IMR-90 (cell line): ENCODE measurements around the gene THRAP3. TPM values are rescaled to one million over a fixed set of nuclear protein-coding genes. Genes with fewer than 3 reads are reported as not detected.

Experiments used
- ATAC-seq: fragments of 200-7000 bp; cut with Tn5 transposase; 2 replicates; pipeline ENCODE4 v1.9.1; 2020; ENCODE audit warnings: low read depth, mild to moderate bottlenecking, moderate library complexity
- BruUV-seq: library from RNA; stranded (reverse); fragments of 400-500 nt; replicated peaks from 2 replicates; lab custom pipeline; 2021; lab: Mats Ljungman, UMichigan
- CTCF ChIA-PET: fragments of 300-600 bp; formaldehyde crosslinking; extraction: SDS; loops from one replicate; lab custom pipeline; 2021; ENCODE audit warnings: antibody characterized with exemption; lab: Yijun Ruan, JAX
- POLR2A ChIA-PET: fragments of 300-600 bp; sonication (Branson Sonifier 250); formaldehyde crosslinking; loops from one replicate; lab custom pipeline; 2022; ENCODE audit warnings: antibody characterized with exemption; ENCODE audit not compliant: unreplicated experiment; lab: Charles Lee
- DNase-seq: peaks from one replicate; pipeline ENCODE4 v3.0.0; 2013
- H2AFZ ChIP-seq: replicated peaks from 2 replicates; pipeline ENCODE3; 2013; ENCODE audit warnings: low read length, mild to moderate bottlenecking; ENCODE audit not compliant: poor library complexity
- H2AK5ac ChIP-seq: 2 replicates; pipeline ENCODE4 v1.6.1; 2013; ENCODE audit warnings: low read depth, low read length, inconsistent platforms
- H2AK9ac ChIP-seq: replicated peaks from 2 replicates; pipeline ENCODE3; 2013; ENCODE audit warnings: mild to moderate bottlenecking, low read depth, low read length, moderate library complexity; ENCODE audit not compliant: poor library complexity
- H2BK120ac ChIP-seq: 2 replicates; pipeline ENCODE4 v1.6.1; 2013; ENCODE audit warnings: low read depth, low read length, inconsistent platforms
- H2BK15ac ChIP-seq: 3 replicates; pipeline ENCODE4 v1.6.1; 2013; ENCODE audit warnings: low read depth, low read length, inconsistent platforms
- H2BK20ac ChIP-seq: 2 replicates; pipeline ENCODE4 v1.6.1; 2013; ENCODE audit warnings: low read depth, mild to moderate bottlenecking, inconsistent platforms, low read length, moderate library complexity
- H2BK5ac ChIP-seq: 2 replicates; pipeline ENCODE4 v1.6.1; 2013; ENCODE audit warnings: mild to moderate bottlenecking, low read depth, low read length, inconsistent platforms; ENCODE audit not compliant: poor library complexity, severe bottlenecking
- H3K14ac ChIP-seq: replicated peaks from 2 replicates; pipeline ENCODE4 v1.6.1; 2013; ENCODE audit warnings: low read depth, low read length, inconsistent platforms
- H3K18ac ChIP-seq: 2 replicates; pipeline ENCODE4 v1.6.1; 2013; ENCODE audit warnings: low read depth, low read length, control low read depth
- H3K23ac ChIP-seq: 2 replicates; pipeline ENCODE4 v1.6.1; 2013; ENCODE audit warnings: low read depth, low read length, inconsistent platforms
- H3K27ac ChIP-seq: 2 replicates; pipeline ENCODE4 v1.5.1; 2013; ENCODE audit warnings: mild to moderate bottlenecking, control low read depth, low read length; ENCODE audit not compliant: insufficient read depth
- H3K27me3 ChIP-seq: 2 replicates; pipeline ENCODE4 v1.6.1; 2013; ENCODE audit warnings: low read length; ENCODE audit not compliant: control insufficient read depth, insufficient read depth
- H3K36me3 ChIP-seq: 2 replicates; pipeline ENCODE4 v1.6.1; 2013; ENCODE audit warnings: low read length, mixed read lengths; ENCODE audit not compliant: control insufficient read depth, insufficient read depth
- H3K4ac ChIP-seq: 2 replicates; pipeline ENCODE4 v1.6.1; 2013; ENCODE audit warnings: low read depth, low read length, inconsistent platforms
- H3K4me1 ChIP-seq: 2 replicates; pipeline ENCODE4 v1.6.1; 2013; ENCODE audit warnings: low read length, mixed read lengths; ENCODE audit not compliant: control insufficient read depth, insufficient read depth
- H3K4me2 ChIP-seq: 2 replicates; pipeline ENCODE4 v1.6.1; 2013; ENCODE audit warnings: low read depth, mild to moderate bottlenecking, control low read depth, low read length, moderate library complexity
- H3K4me3 ChIP-seq: 2 replicates; pipeline ENCODE4 v1.5.1; 2013; ENCODE audit warnings: low read depth, mild to moderate bottlenecking, control low read depth, low read length, moderate library complexity; ENCODE audit not compliant: insufficient read depth
- H3K56ac ChIP-seq: 2 replicates; pipeline ENCODE4 v1.6.1; 2013; ENCODE audit warnings: low read length, inconsistent platforms; ENCODE audit not compliant: insufficient read depth; ENCODE audit errors: extremely low read depth
- H3K79me1 ChIP-seq, 2 experiments: 2 replicates each; pipeline ENCODE4 v1.6.1; 2013; ENCODE audit warnings: low read length in 2 of 2, inconsistent platforms in 1 of 2, low read depth in 1 of 2
- H3K9ac ChIP-seq: 2 replicates; pipeline ENCODE4 v1.6.1; 2013; ENCODE audit warnings: low read depth, low read length, control low read depth
- H3K9me1 ChIP-seq: 2 replicates; pipeline ENCODE4 v1.6.1; 2013; ENCODE audit warnings: low read length, inconsistent platforms; ENCODE audit not compliant: insufficient read depth
- H3K9me3 ChIP-seq: 2 replicates; pipeline ENCODE4 v1.6.1; 2013; ENCODE audit warnings: low read length; ENCODE audit not compliant: control insufficient read depth, insufficient read depth
- H4K20me1 ChIP-seq: 2 replicates; pipeline ENCODE4 v1.6.1; 2013; ENCODE audit warnings: low read length, inconsistent platforms; ENCODE audit not compliant: insufficient read depth
- H4K5ac ChIP-seq: 2 replicates; pipeline ENCODE4 v1.6.1; 2013; ENCODE audit warnings: mild to moderate bottlenecking, low read depth, low read length, control low read depth
- H4K8ac ChIP-seq, 2 experiments: 2 replicates each; pipeline ENCODE4 v1.6.1; 2013; ENCODE audit warnings: low read depth in 2 of 2, low read length in 2 of 2, control low read depth in 1 of 2, inconsistent platforms in 1 of 2
- H4K91ac ChIP-seq: 2 replicates; pipeline ENCODE4 v1.6.1; 2013; ENCODE audit warnings: low read depth, low read length, inconsistent platforms; ENCODE audit not compliant: insufficient read depth
- CHD1 ChIP-seq: IDR thresholded peaks from 2 replicates; pipeline ENCODE4 v1.6.1; 2012; ENCODE audit warnings: low read depth, low read length, improper control_type of control experiment
- FOS ChIP-seq: fragments of 150-350 bp; IDR thresholded peaks from 2 replicates; pipeline ENCODE4 v1.6.1; 2016; ENCODE audit warnings: low read depth, low read length
- MAFK ChIP-seq: IDR thresholded peaks from 2 replicates; pipeline ENCODE4 v1.6.1; 2012; ENCODE audit warnings: low read depth, low read length, improper control_type of control experiment
- RCOR1 ChIP-seq: IDR thresholded peaks from 2 replicates; pipeline ENCODE4 v1.6.1; 2012; ENCODE audit warnings: mild to moderate bottlenecking, low read length, improper control_type of control experiment; ENCODE audit not compliant: insufficient replicate concordance
- SMC3 ChIP-seq: fragments of 150-350 bp; IDR thresholded peaks from 2 replicates; pipeline ENCODE4 v1.6.1; 2016; ENCODE audit warnings: low read depth, mild to moderate bottlenecking, antibody characterized with exemption, low read length, moderate library complexity
- WGBS, 2 experiments: methylation state at CpG; one replicate each; pipeline versions ENCODE4 v1.1.5 to v1.1.7; 2013; ENCODE audit warnings: missing lambda C conversion rate in 2 of 2; ENCODE audit not compliant: insufficient read length in 1 of 2; ENCODE audit errors: extremely low coverage in 2 of 2; 5-methylcytosine and 5-hydroxymethylcytosine counted together
- dilution Hi-C: fragments of 300-500 bp; cut with HindIII; formaldehyde crosslinking; loops from one replicate; pipeline ENCODE4 v1.14.3; 2018; ENCODE audit warnings: low sequenced_read_pairs; ENCODE audit not compliant: unreplicated experiment
- in situ Hi-C: fragments of 300-500 bp; cut with MboI; formaldehyde crosslinking; loops from 3 replicates; pipeline ENCODE4 v1.14.3; 2019; ENCODE audit warnings: low sequenced_read_pairs, inconsistent platforms, mixed read lengths
- intact Hi-C: fragments of 100-400 bp; cut with micrococcal nuclease; formaldehyde crosslinking; loops from 2 replicates; pipeline ENCODE4 v1.10.0; 2022
- polyA plus RNA-seq, 3 experiments: library from polyadenylated mRNA; depleted of rRNA; stranded (reverse); fragments of >200 nt; gene quantifications; 2 replicates each; pipeline ENCODE4 v1.2.3, GENCODE V29; 2012; ENCODE audit warnings: low replicate concordance in 1 of 3
- total RNA-seq: library from RNA; depleted of rRNA; stranded (reverse); fragments of >200 nt; gene quantifications from 2 replicates; pipeline ENCODE4 v1.2.3, GENCODE V29; 2012
- TF ChIP-seq, protein P1 (sequence below): fragments of 150-350 bp; IDR thresholded peaks from 2 replicates; pipeline ENCODE4 v1.6.1; 2017; ENCODE audit warnings: mild to moderate bottlenecking, antibody characterized with exemption, low read length, low read depth

The THRAP3 gene
- total and polyA plus RNA-seq, 2 of the 4 experiments (the other 2 are of a cell fraction) = 60.6 to 66.5 TPM

DNA sequence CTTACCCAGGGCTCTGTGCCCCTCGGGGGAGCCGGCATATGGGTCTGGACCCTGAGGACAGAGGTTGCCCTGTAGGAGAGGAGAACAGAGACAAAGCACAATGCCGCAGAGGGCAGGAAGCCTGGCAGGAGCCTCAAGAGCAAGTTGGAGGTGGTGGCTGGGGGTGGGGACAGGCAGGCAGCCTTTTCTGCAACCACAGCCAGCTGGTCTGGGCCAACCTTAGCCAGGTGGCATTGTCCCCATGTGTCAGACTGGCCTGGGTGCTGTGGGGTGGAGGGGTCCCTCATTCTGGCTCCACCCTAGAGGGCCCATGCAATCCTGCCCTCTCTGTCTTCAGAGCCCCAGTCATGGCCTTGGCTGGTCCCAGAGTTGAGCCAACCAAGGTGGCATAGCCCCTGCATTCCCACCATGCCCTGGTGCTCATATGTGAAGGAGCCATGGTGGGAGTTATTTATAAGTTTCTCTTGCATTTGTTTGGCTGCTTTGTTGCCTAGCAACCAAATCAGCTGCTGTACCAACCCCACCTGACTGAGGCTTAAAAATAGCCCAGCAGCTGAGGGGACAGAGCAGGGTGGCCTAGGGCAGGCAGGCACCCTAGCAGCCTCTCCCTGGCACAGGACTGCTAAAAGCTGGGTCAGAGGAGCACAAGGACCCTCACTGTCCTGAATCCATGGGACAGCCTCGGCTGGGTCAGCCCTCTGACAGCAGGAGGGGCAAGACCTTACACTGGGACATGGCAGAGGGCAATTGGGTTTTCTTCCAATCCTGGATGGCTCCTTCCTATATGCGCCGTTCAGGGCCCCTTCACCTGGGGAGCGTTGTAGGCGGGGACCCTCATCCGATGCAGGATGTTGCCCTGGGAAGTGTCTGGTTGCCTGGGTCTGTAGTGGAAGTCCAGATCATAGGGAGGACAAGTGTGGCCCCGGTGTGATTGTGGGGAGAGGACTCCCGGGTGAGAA lies 48.8 kb upstream of the THRAP3 start:
- dilution Hi-C loops (no loop called here), intact Hi-C loops (no loop called here), in situ Hi-C loops (no loop called here)
- Histone ChIP-seq H4K5ac (no peak overlapping the region), H3K9me1 (peaks cover 5% of the 10 kb centered on the region), H2AK5ac (no peak overlapping the region), H3K79me1 (peaks cover 52 to 75% of the 10 kb centered on the region in 2 experiments), H4K20me1 (peaks cover 71% of the 10 kb centered on the region), H2BK5ac (no peak overlapping the region), H3K14ac (no peak overlapping the region), H3K4ac (no peak overlapping the region), H3K27ac (no peak overlapping the region), H3K18ac (no peak overlapping the region), H2BK120ac (no peak overlapping the region), H2BK20ac (no peak overlapping the region), H4K91ac (no peak overlapping the region), H3K4me3 (no peak overlapping the region), H3K56ac (no peak overlapping the region), H3K9ac (no peak overlapping the region), H3K4me1 (peaks cover 6% of the 10 kb centered on the region), H2AK9ac (peak overlapping the region; percentile 57), H3K9me3 (no peaks in the 10 kb centered on the region), H3K27me3 (no peaks in the 10 kb centered on the region), H3K23ac (no peak overlapping the region), H3K36me3 (peaks cover 90% of the 10 kb centered on the region), H4K8ac (no peak overlapping the region), H3K4me2 (no peak overlapping the region), H2BK15ac (no peak overlapping the region), H2AFZ (no peak overlapping the region)
- POLR2A ChIA-PET = no interaction called here
- TF ChIP-seq, protein P1, sequence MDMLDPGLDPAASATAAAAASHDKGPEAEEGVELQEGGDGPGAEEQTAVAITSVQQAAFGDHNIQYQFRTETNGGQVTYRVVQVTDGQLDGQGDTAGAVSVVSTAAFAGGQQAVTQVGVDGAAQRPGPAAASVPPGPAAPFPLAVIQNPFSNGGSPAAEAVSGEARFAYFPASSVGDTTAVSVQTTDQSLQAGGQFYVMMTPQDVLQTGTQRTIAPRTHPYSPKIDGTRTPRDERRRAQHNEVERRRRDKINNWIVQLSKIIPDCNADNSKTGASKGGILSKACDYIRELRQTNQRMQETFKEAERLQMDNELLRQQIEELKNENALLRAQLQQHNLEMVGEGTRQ = peak; percentile 61; the same call in 1 of the 2 replicates
- TF ChIP-seq CHD1 (no peak), MAFK (no peak), SMC3 (no peak), RCOR1 (no peak), FOS (no peak)
- DNase-seq = peak; percentile 56
- CTCF ChIA-PET = no interaction called here
- no TSS peak for BruUV-seq
- peak; percentile 33 for ATAC-seq
- WGBS, 2 experiments = no CpG with 5 or more reads among the region's 11 CpGs
